Mucosa of stomach (tissue), 1 donor: Measurements from ENCODE around the gene PAPSS2.

ENCODE experiments used
- H3K27me3 ChIP-seq: one replicate; pipeline ENCODE4 v1.7.0; 2013; ENCODE audit warnings: mild to moderate bottlenecking, low read length; ENCODE audit not compliant: control insufficient read depth, insufficient read depth
- H3K36me3 ChIP-seq: one replicate; pipeline ENCODE4 v1.7.0; 2013; ENCODE audit warnings: low read length; ENCODE audit not compliant: control insufficient read depth, insufficient read depth
- H3K4me1 ChIP-seq: one replicate; pipeline ENCODE4 v1.7.0; 2013; ENCODE audit warnings: mild to moderate bottlenecking, low read length; ENCODE audit not compliant: control insufficient read depth, insufficient read depth
- H3K4me3 ChIP-seq: one replicate; pipeline ENCODE4 v1.7.0; 2013; ENCODE audit warnings: low read length
- H3K9ac ChIP-seq: one replicate; pipeline ENCODE4 v1.7.0; 2013; ENCODE audit warnings: mild to moderate bottlenecking, low read length, moderate library complexity
- H3K9me3 ChIP-seq: one replicate; pipeline ENCODE4 v1.7.0; 2013; ENCODE audit warnings: mild to moderate bottlenecking, low read length, moderate library complexity; ENCODE audit not compliant: control insufficient read depth
- donor health status: Pancreatic carcinoma.

Gene PAPSS2

DNA sequence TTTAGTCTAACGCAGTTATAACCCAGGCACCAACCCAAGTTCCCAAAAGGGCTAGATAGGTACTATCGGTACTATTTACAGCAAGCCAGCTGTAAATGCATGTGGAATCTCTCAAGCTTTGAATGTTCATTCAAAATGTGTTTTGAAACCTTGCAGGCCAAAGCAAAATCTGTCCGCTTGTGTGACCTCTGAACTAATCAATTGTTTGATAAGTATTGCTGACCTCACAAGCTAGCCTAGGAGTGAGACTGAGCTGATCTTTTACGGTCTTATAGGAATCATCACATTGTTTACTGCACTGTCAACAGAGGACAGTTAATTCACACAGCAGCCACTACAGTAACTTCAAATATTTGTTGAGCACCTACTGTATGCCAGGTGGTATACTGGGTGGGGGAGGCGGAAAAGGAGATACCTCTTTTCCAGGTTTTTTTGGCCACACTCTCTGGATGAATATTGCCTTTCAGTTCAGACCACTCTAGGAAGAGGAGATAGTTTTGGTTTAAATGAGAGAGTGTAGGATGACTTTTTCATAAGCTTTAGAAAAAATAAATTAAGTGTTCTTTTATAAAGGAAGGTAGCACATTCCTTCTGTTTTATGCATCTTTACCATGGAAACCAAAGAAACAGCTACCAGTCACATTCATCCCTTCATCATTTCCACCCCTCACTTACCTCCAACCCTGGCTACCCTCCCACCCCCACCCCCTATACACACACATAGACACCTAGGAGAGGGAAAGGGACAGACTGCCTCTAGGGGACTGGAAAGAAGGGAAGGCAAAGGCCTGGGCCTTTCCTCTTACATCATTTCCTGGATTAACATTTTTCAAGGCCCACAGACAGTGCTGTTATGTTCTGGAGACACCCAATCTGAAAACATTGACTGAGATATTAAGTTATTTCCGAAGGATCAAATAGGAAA, 2.4 kb downstream of the PAPSS2 start:
- Histone ChIP-seq H3K9ac (no peak overlapping the region), H3K4me3 (no peak overlapping the region), H3K36me3 (no peaks in the 10 kb centered on the region), H3K4me1 (no peaks in the 10 kb centered on the region), H3K9me3 (no peaks in the 10 kb centered on the region), H3K27me3 (peaks cover 5% of the 10 kb centered on the region)

DNA sequence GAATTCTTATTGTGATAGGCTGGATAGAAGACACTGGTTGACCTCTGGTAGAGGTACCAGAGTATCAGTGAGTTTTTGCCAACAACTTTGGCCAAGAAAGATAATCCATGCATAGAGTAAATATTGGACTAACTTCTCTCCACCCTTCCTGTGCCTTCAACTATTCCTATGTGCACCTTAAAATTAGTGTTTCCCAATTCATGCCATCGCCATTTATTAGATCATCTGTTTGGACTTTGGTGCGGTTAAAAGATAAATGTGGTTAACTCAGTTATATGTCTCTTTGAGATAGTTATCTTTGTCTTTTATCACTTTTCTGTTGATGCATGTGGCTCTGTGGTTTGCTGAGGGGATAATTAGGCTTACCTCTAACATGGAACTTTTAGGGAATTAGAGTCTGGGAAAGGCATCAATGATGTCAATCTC, 4.6 kb downstream of the PAPSS2 start:
- H3K9me3 ChIP-seq, result no peaks in the 10 kb centered on the region
- no peaks in the 10 kb centered on the region for H3K36me3 ChIP-seq
- H3K4me3 ChIP-seq, result no peak overlapping the region
- no peak overlapping the region for H3K9ac ChIP-seq
- H3K27me3 ChIP-seq, result peaks cover 5% of the 10 kb centered on the region
- H3K4me1 ChIP-seq, result peaks cover 3% of the 10 kb centered on the region

DNA sequence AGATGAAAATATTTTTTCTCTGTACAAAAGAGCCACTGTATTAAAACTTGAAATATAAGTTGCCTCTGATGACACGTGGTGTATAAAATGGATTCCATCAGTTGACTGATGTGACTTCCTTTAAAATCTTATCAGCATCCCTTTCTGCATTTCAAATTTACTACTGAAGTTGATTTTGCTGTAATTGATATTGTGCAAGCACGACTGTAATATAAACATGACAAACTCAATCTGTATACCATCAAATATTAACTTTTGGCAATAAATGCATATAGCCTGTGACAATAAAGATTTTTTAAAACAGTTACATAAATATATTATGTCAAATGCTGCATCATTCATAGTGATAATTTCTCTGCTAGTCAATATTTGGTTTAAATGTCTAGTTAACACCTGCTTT, 7.8 kb downstream of the PAPSS2 start:
- no peaks in the 10 kb centered on the region for H3K9me3 ChIP-seq
- H3K9ac ChIP-seq, result no peak overlapping the region
- peaks cover 3% of the 10 kb centered on the region for H3K4me1 ChIP-seq
- no peaks in the 10 kb centered on the region for H3K27me3 ChIP-seq
- no peaks in the 10 kb centered on the region for H3K36me3 ChIP-seq
- H3K4me3 ChIP-seq, result no peak overlapping the region

DNA sequence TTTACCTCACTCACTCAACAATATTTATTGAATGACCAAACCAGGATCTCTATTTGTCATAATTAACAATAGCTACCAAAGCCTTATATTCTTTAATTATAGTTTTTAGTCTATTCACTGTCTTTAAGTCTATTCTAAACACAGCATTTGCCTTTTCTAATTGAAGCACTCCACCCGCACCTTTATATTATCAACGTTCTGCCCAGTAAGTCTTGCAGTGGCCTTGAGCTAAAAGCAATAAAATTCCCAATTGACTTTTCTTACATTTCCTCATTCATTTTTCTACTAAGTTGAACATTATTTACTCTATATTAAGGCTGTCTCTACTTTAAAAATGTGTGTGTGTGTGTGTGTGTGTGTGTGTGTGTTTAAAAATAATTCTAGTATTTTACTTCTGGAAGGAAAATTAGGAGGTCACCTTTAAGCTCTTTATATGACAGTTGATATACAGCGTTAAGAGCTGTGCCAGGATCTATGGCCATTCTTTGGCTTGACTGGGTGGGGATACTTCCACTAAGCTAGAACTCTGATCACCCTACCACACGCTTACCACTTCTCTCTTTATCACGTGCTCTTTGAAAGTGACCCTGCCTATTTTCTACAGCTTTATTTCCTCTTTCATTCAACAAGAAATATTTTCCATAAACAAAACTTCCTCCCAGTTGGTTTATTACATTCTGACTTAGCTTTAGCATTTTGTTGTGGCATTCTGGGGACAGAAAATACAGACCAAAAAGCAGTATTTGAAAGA, 8.8 kb downstream of the PAPSS2 start:
- peaks cover 3% of the 10 kb centered on the region for H3K4me1 ChIP-seq

DNA sequence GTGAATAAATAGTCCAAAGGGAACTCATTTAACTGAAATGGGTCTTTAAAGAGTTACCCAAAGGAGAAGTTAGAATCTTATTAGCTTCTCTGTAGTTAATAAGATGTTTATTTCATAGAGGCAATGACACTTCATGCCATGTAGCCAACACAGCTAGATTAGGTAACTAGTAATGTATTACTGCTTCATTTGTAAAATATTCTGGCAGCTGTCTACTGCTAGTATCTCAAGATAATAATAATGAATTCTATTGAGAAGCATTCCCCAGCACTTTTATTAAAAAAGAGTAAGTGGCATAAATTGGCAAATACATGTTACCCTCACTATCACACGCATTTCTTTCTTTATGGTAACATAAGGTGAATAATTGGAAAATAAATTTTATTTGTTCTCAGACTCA, 10.1 kb downstream of the PAPSS2 start:
- Histone ChIP-seq H3K9me3 (no peaks in the 10 kb centered on the region), H3K4me3 (no peak overlapping the region), H3K27me3 (no peaks in the 10 kb centered on the region)

More for the DNA sequence above, 8.8 kb downstream of the PAPSS2 start:
- H3K9ac ChIP-seq, result no peak overlapping the region
- no peaks in the 10 kb centered on the region for H3K9me3 ChIP-seq
- H3K4me3 ChIP-seq, result no peak overlapping the region
- H3K36me3 ChIP-seq, result no peaks in the 10 kb centered on the region
- H3K27me3 ChIP-seq, result no peaks in the 10 kb centered on the region

DNA sequence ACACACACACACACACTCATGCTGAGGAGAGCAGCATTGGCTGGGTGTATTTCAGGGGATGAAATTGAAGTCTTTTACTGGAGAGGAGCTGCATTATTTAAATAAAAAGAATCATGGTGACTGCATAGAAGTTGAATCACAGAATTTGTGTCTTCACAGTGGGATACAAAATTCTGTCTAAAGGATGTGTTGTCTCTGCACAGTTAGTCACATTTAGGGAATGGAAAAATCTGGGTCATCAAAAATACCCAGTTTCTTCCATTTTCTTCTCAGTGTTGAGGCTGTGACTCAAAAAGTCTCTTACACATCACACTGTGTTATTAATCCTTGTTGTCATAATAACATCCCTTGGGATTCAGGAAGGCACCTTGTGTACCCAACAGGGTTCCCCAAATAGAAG, 10.9 kb downstream of the PAPSS2 start:
- Histone ChIP-seq H3K4me3 (no peak overlapping the region), H3K36me3 (no peaks in the 10 kb centered on the region), H3K27me3 (no peaks in the 10 kb centered on the region), H3K9ac (no peak overlapping the region), H3K4me1 (peaks cover 3% of the 10 kb centered on the region), H3K9me3 (no peaks in the 10 kb centered on the region)

More for the DNA sequence above, 10.1 kb downstream of the PAPSS2 start:
- Histone ChIP-seq H3K36me3 (no peaks in the 10 kb centered on the region), H3K4me1 (peaks cover 3% of the 10 kb centered on the region), H3K9ac (no peak overlapping the region)

DNA sequence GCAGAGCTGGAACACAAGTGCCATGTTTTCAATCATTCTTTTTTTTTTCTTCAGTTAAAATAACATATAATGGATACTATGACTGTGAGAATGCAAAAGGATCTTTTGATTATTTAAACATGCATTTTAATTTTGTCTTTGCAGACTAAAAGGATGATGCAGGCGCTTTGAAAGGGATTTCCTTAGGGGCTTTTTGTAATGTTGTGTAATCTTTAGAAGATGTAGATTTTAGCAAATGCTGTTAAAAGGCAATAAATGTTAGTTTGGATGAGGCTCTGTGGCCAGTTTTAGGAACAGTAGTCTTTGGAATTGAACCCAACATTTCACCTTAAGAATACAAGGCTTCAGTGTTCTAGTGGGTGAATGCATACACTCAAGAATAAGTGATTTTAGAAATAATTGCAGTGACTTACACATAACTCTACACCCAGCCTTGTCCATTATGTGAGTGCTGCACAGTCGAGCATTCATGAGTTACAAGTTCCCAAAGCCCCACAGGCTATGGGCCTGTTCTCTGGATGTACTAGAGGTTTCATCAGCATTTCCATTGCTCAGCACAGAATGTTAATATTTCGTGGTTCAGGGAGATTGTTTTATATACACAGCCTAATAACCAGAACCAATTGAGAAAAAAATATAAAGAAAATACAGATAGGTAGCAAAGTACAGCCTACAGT, 11.6 kb downstream of the PAPSS2 start:
- no peak overlapping the region for H3K9ac ChIP-seq
- no peaks in the 10 kb centered on the region for H3K27me3 ChIP-seq
- no peaks in the 10 kb centered on the region for H3K9me3 ChIP-seq
- H3K4me3 ChIP-seq, result no peak overlapping the region
- H3K4me1 ChIP-seq, result peaks cover 7% of the 10 kb centered on the region
- H3K36me3 ChIP-seq, result no peaks in the 10 kb centered on the region

DNA sequence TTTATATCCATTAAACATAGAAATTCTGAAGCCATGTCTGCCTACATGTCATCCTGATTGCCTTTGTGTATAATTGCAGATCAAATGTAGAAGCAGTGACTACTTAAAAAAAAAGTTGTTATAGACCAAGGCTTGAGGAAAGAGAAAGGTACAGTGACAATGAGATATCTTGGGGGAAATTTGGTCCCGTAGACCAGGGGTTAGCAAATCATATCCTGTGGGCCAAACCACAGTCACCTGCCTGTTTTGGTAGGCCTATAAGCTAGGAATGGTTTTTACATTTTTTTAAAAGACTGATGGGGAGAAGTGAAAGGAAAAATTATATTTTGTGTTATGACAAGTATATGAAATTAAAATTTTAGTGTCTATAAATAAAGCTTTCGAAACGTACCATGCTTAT, 12.9 kb downstream of the PAPSS2 start:
- no peaks in the 10 kb centered on the region for H3K9me3 ChIP-seq
- no peaks in the 10 kb centered on the region for H3K27me3 ChIP-seq
- H3K36me3 ChIP-seq, result no peaks in the 10 kb centered on the region
- H3K9ac ChIP-seq, result no peak overlapping the region
- no peak overlapping the region for H3K4me3 ChIP-seq
- peaks cover 8% of the 10 kb centered on the region for H3K4me1 ChIP-seq

DNA sequence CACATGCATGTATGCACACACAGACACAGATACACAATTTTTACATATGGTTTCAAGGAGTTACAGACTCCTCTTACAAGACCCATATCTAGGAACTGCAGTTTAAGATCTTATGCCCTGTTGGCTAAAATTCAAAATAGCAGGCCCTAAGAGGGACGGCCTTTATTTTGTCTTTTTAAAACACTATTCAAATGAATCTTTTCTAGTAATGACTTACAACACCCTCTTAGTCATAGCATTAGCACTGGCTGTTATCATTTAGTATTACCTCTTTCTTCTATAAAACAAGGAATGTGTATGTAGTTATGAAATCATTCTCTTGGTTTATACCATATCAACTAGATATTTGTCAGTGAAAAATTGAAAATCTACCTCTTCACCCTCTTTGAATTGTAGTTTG, 15.3 kb downstream of the PAPSS2 start:
- Histone ChIP-seq H3K9ac (no peak overlapping the region), H3K36me3 (no peaks in the 10 kb centered on the region), H3K27me3 (no peaks in the 10 kb centered on the region), H3K4me1 (peaks cover 5% of the 10 kb centered on the region), H3K9me3 (no peaks in the 10 kb centered on the region), H3K4me3 (no peak overlapping the region)

DNA sequence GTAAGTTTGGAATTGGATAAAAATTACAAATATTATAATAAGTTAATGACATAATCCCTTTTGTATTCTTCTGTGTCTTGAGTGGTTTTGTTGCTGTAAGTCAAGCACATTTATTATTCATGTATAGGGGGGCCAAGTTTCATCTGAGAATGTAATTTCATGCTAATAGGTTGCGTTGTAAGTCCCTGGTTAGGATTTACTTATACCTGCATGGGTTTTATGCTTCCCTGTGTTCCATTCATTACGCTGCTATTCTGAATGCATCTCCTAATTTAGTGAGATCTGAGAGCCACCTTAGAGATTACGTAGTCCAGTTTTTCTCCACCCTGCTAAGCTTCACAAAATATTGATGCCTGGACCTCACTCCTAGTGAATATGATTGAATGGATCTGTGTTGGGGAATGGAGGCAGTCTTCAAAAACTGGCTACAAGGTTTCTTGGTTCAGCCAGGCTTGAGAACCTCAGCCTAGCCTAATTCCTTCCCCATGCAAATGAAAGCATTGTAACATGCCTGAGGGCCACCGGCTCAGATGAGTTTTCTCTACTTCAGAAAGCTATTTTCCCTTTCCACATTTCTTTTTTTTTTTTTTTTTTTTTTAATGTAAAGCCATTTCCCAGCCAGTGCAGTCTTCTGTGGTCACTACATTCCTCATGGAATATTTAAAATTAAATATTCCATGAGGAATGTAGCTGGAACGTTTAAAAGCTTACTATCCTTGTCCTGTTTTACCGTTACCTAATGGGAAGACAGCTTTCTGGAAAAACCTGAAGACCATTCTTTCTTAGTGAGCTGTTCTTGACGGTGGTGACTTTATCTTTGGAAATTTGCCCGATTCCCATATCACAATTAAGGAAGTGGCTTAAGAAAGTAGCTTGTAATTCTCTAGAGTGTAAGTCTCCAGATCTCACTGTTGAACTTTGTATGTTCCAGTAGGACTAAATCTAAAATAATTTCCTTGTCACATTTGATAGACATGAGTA, 16.0 kb downstream of the PAPSS2 start:
- Histone ChIP-seq H3K27me3 (no peaks in the 10 kb centered on the region), H3K4me1 (peaks cover 5% of the 10 kb centered on the region), H3K36me3 (no peaks in the 10 kb centered on the region), H3K9me3 (no peaks in the 10 kb centered on the region), H3K4me3 (no peak overlapping the region), H3K9ac (no peak overlapping the region)

DNA sequence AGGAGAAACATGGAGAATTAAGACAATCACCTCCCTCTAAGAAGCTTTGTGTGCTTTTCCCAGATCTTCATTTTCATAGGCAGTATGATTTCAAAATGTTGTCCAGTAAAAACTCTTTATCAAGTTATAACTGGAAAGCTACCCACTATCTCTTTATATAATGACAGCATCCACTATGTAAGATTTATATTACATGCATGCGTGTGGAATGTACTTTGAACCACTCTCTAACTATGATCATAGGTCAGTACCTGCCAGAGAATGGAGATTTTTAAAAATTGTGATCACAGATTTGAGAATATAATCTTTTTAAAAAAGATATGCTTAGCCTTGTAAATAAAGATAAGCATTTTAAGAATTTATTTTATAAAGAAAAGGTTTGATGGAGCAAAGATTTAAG, 17.9 kb downstream of the PAPSS2 start:
- H3K4me1 ChIP-seq, result peaks cover 5% of the 10 kb centered on the region
- no peak overlapping the region for H3K9ac ChIP-seq
- no peaks in the 10 kb centered on the region for H3K9me3 ChIP-seq
- no peak overlapping the region for H3K4me3 ChIP-seq
- H3K36me3 ChIP-seq, result no peaks in the 10 kb centered on the region
- H3K27me3 ChIP-seq, result no peaks in the 10 kb centered on the region
